Stimulated activated CD8-positive, alpha-beta memory T cell treated with anti-CD3 and anti-CD28 coated beads, Interleukin-2, amount 100 ng/mL, for 1 hour (primary cell): ENCODE results near the gene TEX264.

ENCODE experiments used
- DNase-seq, 2 donors: peaks; one replicate each; pipeline ENCODE4 v3.0.0-alpha.2; 2020; ENCODE audit warnings: low read depth in 2 of 2

Gene TEX264

DNA sequence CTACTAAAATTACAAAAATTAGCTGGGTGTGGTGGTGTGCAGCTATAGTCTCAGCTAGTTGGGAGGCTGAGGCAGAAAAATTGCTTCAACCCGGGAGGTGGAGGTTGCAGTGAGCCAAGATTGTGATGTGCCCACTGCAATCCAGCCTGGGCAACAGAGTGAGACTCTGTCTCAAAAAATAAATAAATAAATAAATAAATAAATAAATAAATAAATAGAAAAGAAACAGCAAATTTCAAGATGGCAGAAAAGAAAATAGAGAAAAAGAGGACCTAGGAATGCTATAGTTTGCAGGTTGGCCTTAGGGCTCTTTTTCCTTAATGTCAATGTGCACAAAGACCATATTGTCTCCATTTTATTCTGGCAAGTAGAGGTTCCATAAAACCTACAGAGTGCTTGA lies 79.8 kb downstream of the TEX264 start:
- no peak for DNase-seq

DNA sequence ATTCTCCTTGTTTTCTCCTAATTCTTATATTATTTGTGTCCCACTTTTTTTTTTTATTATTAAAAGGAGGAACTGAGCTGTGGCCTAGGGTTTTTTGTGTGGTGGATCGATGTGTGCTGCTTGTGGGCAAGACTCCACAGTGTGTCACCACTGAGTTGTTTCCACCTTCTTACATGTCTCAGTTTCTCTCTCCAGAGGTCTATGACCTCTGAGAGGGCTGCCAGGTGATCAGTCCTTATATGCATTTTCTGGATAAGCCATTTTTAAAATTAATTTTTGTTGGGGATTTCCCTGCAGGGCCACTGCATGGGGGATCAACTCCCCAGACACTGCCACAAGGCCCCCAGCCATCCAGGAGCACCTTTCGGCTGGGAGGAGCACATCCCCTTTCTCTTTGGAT lies 80.2 kb downstream of the TEX264 start:
- DNase-seq: no peak
